ENCODE measurements around the gene SCAP.
"Not testable (repeated sequence)": the region's sequence is repeated elsewhere in the genome, so short reads cannot be mapped to it uniquely, and the experiment has no call there.

Gene SCAP

DNA sequence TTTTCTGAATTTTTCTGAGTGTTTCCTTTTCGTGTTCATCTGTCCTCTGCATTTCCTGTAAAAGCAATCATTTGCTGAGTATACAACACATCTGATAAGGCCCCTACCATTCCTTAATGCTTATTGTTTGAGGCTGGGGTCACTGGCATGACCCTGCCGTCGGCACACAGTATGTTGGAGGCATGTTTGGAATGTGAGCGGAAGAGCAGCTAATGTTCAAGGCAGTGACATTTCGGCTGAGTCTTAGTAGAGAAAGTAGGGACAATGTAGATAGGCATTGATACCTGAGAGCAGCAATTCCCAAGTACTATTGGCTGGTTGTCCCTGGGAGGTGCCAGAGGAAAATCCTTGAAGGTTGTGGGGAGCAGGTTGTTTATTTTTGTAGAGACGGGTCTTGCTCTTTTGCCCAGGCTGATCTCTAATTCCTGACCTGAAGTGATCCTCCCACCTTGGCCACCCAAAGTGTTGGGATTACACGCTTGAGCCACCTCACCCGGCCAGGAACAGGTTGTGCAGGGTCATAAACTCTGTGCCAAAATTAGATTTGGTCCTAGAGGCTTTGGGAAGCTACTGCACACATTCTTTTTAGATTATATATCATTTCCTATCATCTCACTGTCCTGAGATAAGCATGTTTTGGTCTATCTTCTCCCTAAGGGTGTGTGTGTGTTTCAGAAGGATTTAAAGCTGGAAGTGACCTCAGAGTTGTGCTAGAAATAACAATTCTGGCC lies 81.4 kb downstream of the SCAP start:
- no peak for DNase-seq

DNA sequence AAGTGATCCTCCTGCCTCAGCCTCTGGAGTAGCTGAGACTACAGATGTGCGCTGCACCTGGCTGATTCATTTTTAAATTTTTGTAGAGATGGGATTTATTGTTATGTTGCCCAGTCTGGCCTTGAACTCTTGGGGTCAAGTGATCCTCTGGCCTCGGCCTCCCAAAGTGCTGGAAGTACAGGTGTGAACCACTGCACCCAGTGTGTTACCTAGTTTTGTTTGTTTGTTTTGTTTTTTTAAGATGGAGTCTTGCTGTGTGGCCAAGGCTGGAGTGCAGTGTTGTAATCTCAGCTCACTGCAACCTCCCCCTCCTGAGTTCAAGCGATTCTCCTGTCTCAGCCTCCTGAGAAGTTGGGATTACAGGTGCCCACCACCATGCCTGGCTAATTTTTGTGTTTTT lies 82.8 kb downstream of the SCAP start:
- no peak for DNase-seq

- DNase-seq, result no peak
These were observed 89.9 kb downstream of the SCAP start for GRCh38 chr3:47385796-47386195.

DNA sequence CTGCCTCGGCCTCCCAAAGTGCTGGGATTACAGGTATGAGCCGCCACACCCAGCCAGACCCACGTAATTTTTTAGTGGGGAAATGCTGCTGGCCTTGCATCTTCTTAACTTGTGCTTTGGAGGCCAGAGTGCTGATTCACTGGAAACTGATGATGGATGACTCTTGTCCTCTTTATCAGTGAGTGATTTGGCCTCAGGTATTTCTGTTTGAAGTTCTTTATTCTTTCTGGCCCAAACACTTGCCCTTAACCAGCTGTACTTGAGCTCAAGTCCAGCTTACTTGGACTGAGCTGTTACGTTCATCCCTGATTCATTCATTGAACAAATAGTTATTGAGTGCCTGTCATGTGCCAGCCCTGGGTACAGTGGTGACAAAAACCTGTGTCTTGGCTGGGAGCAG lies 90.7 kb downstream of the SCAP start:
- DNase-seq, result no peak

DNA sequence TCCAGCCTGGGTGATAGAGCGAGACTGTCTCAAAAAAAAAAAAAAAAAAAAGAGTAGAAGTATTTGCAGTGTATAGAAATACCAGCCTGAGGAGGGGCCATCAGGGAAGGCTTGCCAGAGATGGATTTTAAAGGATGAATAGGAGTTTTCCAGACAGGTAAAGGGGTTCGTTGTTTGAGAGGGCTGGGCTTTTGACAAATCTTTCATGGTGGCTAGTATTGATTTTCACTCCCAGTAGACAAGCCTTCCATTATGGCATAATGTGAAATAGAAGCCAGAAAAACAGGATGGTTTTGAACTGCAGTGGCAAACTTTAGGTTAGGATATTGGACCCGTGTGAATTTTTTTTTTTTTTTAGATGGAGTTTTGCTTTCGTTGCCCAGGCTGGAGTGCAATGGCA lies 91.3 kb downstream of the SCAP start:
- DNase-seq, result no peak

DNA sequence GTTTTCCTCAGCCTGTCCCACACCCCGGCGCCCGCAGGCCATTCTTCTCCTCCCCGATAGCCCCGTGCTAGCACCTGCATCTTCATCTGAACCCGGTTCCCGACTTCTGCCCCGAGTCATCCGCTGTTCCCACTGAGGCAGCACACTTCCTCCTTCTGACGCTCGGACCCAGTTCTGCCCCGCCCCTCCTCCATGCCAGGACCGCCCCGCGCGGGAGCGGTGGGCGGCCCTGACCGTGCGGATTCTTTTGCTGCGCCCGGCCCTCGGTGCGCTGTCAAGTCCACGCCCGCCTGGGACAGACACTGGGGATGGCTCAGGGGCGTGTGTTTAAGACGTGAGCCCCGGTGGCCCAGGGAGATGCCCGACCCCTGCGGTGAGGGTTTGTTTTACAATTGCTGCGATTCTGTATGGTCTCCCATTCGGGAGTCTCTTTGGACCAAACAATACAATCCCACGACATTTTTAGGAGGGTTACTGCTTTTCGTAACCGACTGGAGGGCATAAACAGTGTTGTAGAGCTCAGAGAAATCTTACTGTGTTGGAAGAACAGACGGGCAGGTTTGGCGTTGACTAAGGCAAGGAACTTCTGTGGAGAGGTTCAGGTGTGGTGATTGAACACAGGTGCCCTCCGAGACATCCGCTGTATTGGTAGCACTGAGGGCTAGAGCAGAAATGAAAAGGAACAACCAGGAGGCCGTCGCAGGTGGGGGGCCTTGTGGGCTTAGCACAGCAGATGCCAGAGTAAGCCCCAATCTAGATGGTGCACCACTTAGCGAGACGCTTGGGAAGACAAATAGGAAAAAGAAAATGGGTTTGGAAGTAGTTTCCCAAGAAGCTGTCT lies 94.2 kb downstream of the SCAP start:
- DNase-seq, result no peak

DNA sequence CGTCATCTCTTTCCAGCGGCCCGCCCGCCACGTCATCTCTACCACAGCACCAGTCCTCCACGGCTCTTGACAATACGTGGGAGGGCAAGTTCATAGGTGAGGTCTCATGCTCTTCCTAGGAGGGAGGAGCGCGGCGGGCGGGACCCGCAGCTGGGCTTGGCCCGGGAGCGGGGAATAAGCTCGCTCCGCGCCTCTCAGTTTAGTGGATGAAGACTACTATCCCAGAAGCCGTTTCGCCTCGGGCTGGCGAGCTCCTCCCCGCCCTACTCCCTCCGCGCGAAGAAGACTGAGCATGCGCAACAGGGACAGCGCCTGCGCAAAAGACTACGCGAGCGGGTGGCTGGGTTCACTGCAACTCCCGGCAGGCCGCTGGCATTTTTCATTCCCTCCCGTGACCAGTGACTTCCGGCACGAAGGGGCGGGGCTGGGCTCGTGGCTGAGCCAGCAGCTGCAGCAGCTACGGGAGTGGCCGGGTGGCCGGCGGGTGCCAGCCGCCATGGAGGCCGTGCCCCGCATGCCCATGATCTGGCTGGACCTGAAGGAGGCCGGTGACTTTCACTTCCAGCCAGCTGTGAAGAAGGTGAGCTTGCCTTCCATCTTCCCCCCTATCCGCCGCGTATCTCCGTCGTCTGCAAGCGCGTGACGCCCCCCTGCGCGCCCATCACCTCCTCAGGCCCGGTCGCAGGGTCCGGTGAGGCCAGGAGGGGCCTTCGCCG lies 95.0 kb downstream of the SCAP start, which contains the start of gene PTPN23:
Gene PTPN23, plus strand, starts transcription at position 421 of the 716 bp plus-strand sequence. Its CDS starts 76 bp downstream, at position 497.
- DNase-seq, result peak; percentile 80

- DNase-seq, result no peak
These were observed 95.6 kb downstream of the SCAP start for GRCh38 chr3:47380026-47380600.

DNA sequence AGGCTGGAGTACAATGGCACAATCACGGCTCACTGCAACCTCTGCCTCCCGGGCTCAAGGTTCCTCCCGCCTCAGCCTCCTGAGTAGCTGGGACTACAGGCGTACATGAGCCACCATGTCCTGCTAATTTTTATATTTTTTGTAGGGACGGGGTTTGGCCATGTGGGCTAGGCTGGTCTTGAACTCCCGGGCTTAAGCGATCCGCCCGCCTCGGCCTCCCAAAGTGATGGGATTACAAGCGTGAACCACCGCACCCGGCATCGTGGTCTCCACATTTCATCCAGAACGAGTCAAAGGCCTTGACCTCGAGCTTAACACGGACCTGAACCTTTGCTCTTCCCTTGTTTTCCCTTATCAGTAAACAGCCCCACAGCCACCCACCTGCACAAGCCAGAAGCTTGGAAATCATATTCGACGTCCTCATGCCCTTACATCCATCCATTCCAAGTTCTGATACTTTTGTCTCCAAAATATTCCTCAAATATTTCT lies 96.3 kb downstream of the SCAP start:
- no peak for DNase-seq

DNA sequence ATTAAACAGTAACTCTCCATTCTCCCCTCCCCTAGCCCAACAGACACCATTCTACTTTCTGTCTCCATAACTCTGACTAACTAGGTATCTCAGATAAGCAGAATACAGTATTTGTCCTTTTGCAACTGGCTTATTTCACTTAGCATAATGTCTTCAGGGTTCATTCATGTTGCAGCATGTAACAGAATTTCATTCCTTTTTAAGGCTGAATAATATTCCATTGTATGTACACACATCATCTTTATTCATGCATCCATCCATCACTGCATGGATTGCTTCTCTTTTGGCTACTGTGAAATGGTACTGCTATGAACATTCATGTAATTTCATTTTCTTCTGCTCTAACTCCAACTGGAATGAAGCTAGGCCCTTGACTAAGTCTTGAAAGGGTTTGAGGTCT lies 96.9 kb downstream of the SCAP start:
- DNase-seq, result no peak

DNA sequence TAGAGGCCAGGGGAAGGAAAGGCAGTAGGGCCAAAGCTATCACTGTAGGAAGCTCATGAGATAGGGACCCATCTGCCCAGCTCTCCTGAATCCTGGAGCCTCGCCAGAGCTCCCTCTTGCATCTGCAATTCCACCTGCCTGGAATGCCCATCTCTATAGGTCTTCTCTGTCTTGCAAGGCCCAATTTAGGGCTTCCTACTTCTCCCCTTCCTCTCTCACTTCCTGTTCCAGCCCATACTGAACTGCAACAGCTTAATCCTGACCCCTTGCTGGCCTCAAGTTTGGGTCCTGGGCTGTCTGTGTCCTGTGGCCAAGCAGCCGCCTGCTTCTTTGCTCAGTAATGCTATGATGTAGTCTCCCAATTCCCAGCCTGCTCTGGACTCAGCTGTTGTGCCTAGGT lies 98.6 kb downstream of the SCAP start:
- no peak for DNase-seq

DNA sequence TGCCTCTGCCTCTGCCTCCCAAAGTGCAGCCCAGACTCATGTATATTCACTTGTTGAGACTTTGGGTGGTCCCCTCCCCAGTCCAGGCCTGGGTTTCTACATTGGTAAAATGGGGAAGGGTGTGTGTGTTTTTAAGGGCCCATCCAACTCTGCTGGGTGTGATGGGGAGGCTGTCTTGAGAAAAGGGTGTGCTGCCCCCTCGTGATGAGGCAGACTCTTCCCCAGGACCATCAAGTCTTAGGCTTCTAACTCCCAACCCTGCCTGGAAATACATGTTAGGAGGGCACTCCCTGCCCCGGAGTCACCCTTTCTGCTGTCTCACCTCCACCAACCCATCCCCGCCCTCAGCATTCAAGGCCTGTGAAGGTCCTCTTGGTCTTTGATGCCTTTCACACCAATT lies 99.3 kb downstream of the SCAP start:
- no peak for DNase-seq

DNA sequence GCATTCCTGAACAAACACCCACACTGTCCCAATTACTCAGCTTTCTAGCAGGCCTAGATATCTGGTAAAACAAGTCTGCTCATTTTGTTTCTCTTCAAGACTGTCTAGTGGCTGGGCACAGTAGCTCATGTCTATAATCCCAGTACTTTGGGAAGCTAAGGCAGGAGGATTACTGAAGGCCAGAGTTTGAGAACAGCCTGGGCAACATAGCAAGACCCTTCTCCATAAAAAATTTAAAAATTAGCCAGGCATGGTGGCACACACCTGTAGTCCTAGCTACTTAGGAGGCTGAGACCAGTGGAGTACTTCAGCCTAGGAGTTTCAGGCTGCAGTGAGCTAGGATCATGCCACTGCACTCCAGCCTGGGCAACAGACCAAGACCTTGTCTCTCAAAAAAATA lies 101.2 kb downstream of the SCAP start:
- no peak for DNase-seq

- DNase-seq, result no peak
These were observed 104.6 kb downstream of the SCAP start for GRCh38 chr3:47370887-47371697.

GRCh38 chr3:47370020-47370419 lies 105.7 kb downstream of the SCAP start:
- not testable (repeated sequence) for DNase-seq

DNA sequence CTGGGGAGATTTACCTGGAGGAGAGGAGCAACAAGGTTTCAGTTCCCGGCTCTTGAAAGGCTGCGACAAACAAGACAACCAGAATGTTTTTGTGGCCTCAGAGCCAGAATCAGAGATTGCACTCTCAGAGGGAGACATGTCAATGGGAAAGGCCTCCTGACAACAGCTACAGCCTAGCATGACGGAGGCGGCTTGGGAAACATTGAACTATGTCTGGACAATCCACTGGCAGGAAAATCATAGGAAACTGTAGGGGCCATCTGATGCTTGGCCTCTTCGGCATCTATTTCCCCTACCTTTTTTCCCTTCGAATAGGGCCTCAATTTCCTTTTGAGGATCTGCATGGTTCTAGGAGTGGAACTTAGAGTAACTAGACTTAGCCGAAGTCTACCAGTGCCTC lies 108.1 kb downstream of the SCAP start:
- no peak for DNase-seq

- DNase-seq, result no peak
These were observed 108.9 kb downstream of the SCAP start for GRCh38 chr3:47366833-47367232.

DNA sequence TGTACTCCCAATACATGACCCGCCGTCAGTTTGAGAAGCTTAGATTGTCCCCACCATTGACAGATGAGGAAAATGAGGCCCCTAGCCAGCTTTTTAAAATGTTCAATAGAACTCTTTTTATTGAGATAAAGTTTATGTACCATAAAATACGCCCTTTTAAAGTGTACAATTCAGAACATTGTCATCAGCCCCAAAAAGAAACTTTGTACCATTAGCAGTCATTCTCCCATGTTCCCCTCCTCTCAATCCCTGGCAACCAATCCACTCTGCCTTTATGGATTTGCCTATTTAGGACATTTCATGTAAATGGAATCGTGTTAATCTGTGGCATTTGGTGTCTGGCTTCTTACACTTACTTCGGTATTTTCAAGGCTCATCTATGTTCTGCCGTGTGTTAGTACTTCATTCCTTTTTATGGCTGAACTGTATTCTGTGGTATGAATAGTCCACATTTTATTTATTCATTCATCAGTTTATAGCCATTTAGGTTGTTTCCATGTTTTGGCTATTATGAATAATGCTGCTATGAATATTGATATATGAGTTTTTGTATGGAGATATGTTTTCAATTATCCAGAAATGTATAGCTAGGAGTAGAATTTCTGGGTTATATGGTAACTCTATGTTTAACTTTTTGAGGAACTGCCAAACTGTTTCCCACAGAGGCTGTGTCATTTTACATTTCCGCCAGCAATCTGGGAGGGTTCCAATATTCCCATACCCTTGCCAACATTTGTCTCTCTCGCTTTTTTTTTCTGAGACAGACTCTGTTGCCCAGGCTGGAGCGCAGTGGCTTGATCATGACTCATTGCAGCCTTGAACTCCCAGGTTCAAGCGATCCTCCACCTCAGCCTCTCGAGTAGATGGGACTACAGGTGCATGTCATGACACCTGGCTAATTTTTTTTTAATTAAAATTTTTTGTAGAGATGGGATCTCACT lies 110.3 kb downstream of the SCAP start:
- no peak for DNase-seq

All from NCI-H187 treated with DMSO at 0.1 percent for 48 hours (cell line).